ENCODE data around the gene ACSM3. TPM values are rescaled to one million over a fixed set of nuclear protein-coding genes. Genes with fewer than 3 reads are reported as not detected.

The ACSM3 gene
- total RNA-seq, 1 donor from 2014 or later = 9.2 TPM

DNA sequence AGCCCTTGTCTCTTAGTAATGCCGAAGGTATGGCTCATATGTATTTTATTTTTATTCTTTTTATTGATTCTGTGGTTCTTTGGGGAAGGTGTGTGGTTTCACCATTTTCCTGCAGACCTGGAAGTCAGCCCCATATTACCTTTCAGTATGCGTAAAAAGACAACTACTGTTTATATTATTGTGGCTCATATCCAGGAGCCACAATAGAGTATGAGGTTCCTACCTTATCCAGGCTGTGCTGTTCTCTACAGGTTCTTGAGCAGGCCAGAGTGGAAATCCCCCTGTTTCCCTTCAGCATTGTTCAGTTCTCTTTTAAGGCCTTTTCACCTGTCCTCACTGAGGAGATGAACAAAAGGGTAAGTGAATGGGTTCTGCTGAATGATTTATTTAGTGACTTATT lies 75.7 kb downstream of the ACSM3 start:
- DNase-seq (no peak), ATAC-seq (no peak)
- intact Hi-C loops (cut with micrococcal nuclease) = no loop called here

DNA sequence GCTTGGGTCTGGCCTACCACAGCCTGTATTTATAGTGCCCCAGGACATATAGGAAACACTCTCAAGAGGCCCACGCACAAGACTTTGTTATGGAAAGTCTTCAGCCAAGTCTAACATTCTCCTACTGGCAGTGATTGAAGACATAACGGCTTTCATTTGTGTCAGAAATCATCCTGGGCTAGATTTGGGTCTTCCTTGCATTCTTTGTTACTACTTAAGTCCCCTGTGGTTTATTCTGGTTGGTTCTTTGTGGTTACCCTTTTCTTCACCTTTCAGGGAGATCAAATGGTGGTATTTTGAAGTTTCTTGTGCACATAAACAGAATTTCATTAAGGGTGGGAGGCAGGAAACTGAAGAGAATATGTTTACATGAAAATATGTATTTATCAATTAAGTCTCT lies 80.2 kb downstream of the ACSM3 start:
- ATAC-seq (no peak), DNase-seq (no peak)
- intact Hi-C loops (cut with micrococcal nuclease) = no loop called here

DNA sequence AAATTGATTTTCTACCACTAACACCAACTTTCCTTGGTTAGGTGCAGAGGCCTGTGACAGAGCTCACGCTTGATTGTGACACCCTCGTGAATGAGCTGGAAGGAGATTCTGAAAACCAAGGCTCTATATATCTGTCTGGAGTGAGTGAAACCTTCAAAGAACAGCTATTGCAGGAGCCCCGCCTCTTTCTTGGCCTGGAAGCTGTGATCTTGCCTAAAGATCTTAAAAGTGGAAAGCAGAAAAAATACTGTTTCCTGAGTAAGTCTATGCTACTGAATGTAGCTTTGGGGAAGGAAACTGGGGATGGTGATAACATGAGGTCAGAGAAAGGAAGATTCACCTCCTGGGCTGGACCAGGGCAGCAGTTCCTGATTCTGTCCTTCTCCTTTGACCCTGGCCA lies 80.8 kb downstream of the ACSM3 start:
- DNase-seq (no peak), ATAC-seq (no peak)
- intact Hi-C loops (cut with micrococcal nuclease) = no loop called here

DNA sequence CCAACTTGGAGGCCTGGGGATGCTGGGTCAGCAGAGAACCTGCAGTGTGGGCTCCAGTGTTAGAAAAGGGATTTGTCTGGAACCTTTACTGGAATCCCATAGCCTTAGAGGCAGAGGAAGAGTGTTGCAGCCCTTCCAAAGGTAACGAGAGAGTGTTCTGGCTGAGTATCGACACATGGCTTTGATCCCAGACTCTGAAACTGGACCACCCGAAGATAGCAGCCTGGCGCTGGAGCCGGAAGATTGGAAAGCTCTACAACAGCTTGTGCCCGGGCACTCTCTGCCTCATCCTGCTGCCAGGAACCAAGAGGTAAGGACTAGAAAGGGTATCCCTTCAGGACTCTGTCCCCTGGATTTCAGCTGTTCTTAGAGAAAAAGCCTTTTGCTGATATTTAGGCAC lies 82.2 kb downstream of the ACSM3 start:
- DNase-seq = peak; percentile 72
- intact Hi-C loops (cut with micrococcal nuclease) = loop anchor here (5.0 kb wide), 1 partner anchor 236 kb away; no protein-coding TSS in a partner anchor
- peak; percentile 89 for ATAC-seq

DNA sequence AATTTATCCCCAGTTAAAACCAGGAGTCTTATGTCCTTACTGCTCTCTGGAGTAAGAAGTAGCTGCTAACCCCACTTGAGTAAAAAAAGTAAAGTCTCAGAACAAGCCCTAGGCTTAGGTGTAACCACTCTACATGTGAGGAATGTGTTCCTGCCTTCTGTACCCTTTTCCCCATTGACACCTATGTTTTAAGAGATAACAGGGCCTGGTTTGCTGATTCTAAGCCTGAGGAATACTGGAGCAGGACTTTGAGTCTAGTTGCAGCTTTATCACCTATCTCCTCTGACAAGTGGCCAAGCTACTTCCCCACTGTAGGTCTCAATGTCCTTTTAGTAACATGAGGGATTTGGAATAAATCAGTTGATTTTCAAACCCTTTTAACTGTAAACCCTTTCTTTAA lies 82.7 kb downstream of the ACSM3 start:
- DNase-seq = no peak
- ATAC-seq = no peak
- intact Hi-C loops (cut with micrococcal nuclease) = loop anchor here (5.0 kb wide), 1 partner anchor 236 kb away; no protein-coding TSS in a partner anchor

Other genes starting within 250 kb of the ACSM3 start
- not detected for gene ACSM2B, start 187.6 kb upstream of the ACSM3 start, total RNA-seq
- 0.22 TPM for gene ACSM1, start 66.3 kb upstream of the ACSM3 start, total RNA-seq
- 17.5 TPM for gene THUMPD1, start 22.2 kb upstream of the ACSM3 start, total RNA-seq
- 11.5 TPM for gene ERI2, start 42.5 kb downstream of the ACSM3 start, total RNA-seq
- 5.4 TPM for gene REXO5, start 42.5 kb downstream of the ACSM3 start, total RNA-seq
- gene DCUN1D3, start 136.3 kb downstream of the ACSM3 start, total RNA-seq = 16.5 TPM
- gene LYRM1, start 136.8 kb downstream of the ACSM3 start, total RNA-seq = 71.5 TPM